H4 (cell line): ENCODE data around the gene DNAJB6. TPM values are rescaled to one million over a fixed set of nuclear protein-coding genes. Genes with fewer than 3 reads are reported as not detected.

ENCODE experiments used
- DNase-seq: peaks from one replicate; pipeline ENCODE4 v3.0.0-alpha.2; 2015; ENCODE audit warnings: low spot score
- total RNA-seq: library from RNA; depleted of rRNA; stranded (reverse); fragments of >200 nt; shearing (Covaris generic); gene quantifications from 2 replicates; pipeline ENCODE4 v1.2.3, GENCODE V29; 2014

DNAJB6 gene
- total RNA-seq, 1 experiment from 2014 or later: 108 TPM

- no peak for DNase-seq
These were observed 59.7 kb downstream of the DNAJB6 start for GRCh38 chr7:157396316-157397035.

- no peak for DNase-seq
These were observed 60.4 kb downstream of the DNAJB6 start for GRCh38 chr7:157397036-157397720.

- DNase-seq: peak; percentile 62
These were observed 61.2 kb downstream of the DNAJB6 start for GRCh38 chr7:157397731-157398691.

- no peak for DNase-seq
These were observed 62.4 kb downstream of the DNAJB6 start for GRCh38 chr7:157399086-157399687.

GRCh38 chr7:157400171-157400860, 63.5 kb downstream of the DNAJB6 start:
- DNase-seq: no peak

- no peak for DNase-seq
These were observed 65.0 kb downstream of the DNAJB6 start for GRCh38 chr7:157401567-157402387.

GRCh38 chr7:157402388-157402703, 65.5 kb downstream of the DNAJB6 start:
- DNase-seq: no peak

GRCh38 chr7:157402911-157403534, 66.2 kb downstream of the DNAJB6 start:
- DNase-seq: no peak

- no peak for DNase-seq
These were observed 67.0 kb downstream of the DNAJB6 start for GRCh38 chr7:157403646-157404401.

GRCh38 chr7:157404845-157405481, 68.2 kb downstream of the DNAJB6 start:
- peak; percentile 95 for DNase-seq

GRCh38 chr7:157405501-157405900, 68.7 kb downstream of the DNAJB6 start:
- peak; percentile 41 for DNase-seq

- no peak for DNase-seq
These were observed 69.4 kb downstream of the DNAJB6 start for GRCh38 chr7:157405914-157406810.

- no peak for DNase-seq
These were observed 70.2 kb downstream of the DNAJB6 start for GRCh38 chr7:157406971-157407370.

GRCh38 chr7:157407512-157408257, 70.9 kb downstream of the DNAJB6 start:
- no peak for DNase-seq

- no peak for DNase-seq
These were observed 71.7 kb downstream of the DNAJB6 start for GRCh38 chr7:157408258-157409101.
